RWPE1 (cell line): ENCODE data around the gene MAP3K4.
A peak's percentile ranks its signal among the peaks of the same experiment; 100 is the strongest.
"Not testable (repeated sequence)": the region's sequence is repeated elsewhere in the genome, so short reads cannot be mapped to it uniquely, and the experiment has no call there.

Experiments used
- CTCF ChIA-PET: fragments of 350-600 bp; sonication (Branson Sonifier 250); formaldehyde crosslinking; extraction: SDS; loops from one replicate; lab custom pipeline; 2021; lab: Yijun Ruan, JAX
- POLR2A ChIA-PET: fragments of 400-600 bp; formaldehyde crosslinking; extraction: SDS; loops from one replicate; lab custom pipeline; 2020; ENCODE audit warnings: antibody characterized with exemption; ENCODE audit not compliant: low non-redundant PET; lab: Yijun Ruan, JAX
- DNase-seq: peaks from one replicate; pipeline ENCODE4 v3.0.0; 2012; ENCODE audit warnings: low spot score
- H3K27ac ChIP-seq: fragments of 450-650 bp; 2 replicates; pipeline ENCODE4 v1.5.1; 2017
- CTCF ChIP-seq: fragments of 450-650 bp; conservative IDR thresholded peaks from 2 replicates; pipeline ENCODE4 v1.5.1; 2017; ENCODE audit warnings: low read depth, mild to moderate bottlenecking

Gene MAP3K4

GRCh38 chr6:160967833-160968232 lies 23.7 kb upstream of the MAP3K4 start:
- ChIA-PET POLR2A (no interaction called here), CTCF (no interaction called here)
- no peak overlapping the region for H3K27ac ChIP-seq
- no peak for TF ChIP-seq CTCF
- no peak for DNase-seq

DNA sequence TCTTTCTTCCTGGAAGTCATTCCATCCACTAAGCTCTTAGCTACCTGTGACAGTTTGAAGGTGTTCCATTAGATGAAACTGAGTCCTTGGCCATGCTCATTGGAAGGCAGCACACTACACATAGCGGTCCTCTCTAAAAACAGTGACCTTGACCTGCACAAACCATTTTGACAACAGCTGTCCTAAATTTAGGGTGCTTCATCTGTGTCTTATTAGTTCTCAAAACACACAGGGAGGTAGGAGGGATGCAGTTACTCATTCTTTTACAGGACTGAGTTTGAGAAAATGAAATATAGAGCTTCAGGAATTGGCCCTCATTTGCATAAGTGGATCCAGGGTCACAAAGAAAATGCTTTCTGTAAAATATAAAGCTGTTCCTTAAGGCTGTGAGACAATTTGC lies 20.4 kb upstream of the MAP3K4 start:
- TF ChIP-seq CTCF: no peak
- CTCF ChIA-PET: no interaction called here
- POLR2A ChIA-PET: no interaction called here
- no peak for DNase-seq
- no peak overlapping the region for H3K27ac ChIP-seq

GRCh38 chr6:160972111-160972510 lies 19.5 kb upstream of the MAP3K4 start:
- POLR2A ChIA-PET: no interaction called here

GRCh38 chr6:160972594-160972993 lies 19.0 kb upstream of the MAP3K4 start:
- CTCF ChIA-PET, POLR2A ChIA-PET, DNase-seq: not testable (repeated sequence)
- peak overlapping the region; percentile 82 for H3K27ac ChIP-seq

More at GRCh38 chr6:160972111-160972510, 19.5 kb upstream of the MAP3K4 start:
- peak overlapping the region; percentile 82 for H3K27ac ChIP-seq
- CTCF ChIA-PET: no interaction called here
- DNase-seq: peak; percentile 83
- TF ChIP-seq CTCF: no peak

DNA sequence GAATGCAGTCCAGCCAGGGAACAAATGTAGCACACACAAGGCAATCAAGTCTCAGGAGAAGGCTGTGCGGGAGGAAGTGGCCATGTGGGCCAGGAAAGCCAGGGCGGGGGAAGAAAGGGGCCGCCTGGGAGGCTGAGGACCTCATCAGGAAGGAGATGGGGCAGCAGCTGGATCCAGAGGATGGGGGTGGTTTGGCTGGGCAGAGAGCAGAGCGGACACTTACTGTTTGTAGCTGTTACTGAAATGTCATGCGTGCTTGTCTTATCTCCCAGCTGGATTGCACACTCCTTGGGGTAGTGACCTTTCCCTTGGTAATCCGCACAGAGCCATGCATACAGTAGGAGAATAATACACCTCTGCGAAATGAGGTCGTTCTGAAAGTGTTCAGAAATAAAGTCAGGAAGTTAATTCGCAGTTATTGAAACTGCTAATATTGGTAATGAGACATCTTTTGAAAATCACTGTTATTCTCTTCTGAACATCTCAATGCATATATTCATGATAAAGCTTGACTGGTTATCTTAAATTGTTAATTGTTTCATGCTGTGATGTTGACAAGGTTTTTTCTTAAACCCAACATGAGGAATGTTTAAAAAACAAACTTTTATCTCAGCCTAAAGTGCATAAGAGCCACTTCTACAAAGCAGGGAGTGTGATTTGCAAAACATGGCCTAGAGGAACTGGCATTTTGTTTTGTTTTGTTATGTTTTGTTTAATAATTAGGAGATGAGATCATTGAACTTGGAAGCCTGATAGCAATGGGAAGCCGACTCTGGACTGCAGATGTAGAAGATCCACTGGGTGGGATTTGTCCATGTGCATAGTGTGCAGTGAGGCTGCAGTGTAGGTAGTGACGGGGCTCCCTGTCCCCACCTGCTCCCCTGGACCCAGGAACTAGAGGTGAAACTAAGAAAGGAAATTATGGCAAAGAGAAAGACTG lies 18.0 kb upstream of the MAP3K4 start:
- H3K27ac ChIP-seq: peak overlapping the region; percentile 82
- ChIA-PET POLR2A (no interaction called here), CTCF (interaction anchor here (0.6 to 1.4 kb wide), 2 partner anchors 43 to 169 kb away, joined by 4 read pairs; no protein-coding TSS in a partner anchor)
- no peak for TF ChIP-seq CTCF
- no peak for DNase-seq

GRCh38 chr6:160974304-160974771 lies 17.2 kb upstream of the MAP3K4 start:
- H3K27ac ChIP-seq: peak overlapping the region; percentile 82
- CTCF ChIA-PET: interaction anchor here (0.6 to 1.4 kb wide), 4 partner anchors 44 to 444 kb away, joined by 3 to 5 read pairs (median 4); no protein-coding TSS in a partner anchor
- POLR2A ChIA-PET: no interaction called here
- peak; percentile 86 for DNase-seq
- no peak for TF ChIP-seq CTCF

DNA sequence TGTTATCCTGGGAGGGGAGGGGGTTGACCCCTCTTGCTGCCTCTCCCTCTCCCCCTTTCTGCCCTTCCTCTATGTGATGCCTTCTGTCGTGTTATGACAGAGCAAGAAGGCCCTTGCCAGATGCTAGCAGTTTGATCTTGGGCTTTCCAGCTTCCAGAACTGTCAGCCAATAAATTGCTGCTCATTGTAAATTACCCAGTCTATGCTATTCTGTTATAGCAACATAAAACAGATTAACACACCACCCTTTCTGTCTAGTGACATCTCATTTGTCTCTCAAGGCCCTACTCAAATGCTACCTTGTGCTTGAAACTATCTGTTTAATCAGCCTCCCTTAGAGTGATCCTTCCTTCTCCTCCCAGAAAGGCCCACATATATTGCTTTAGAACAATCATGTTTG lies 16.4 kb upstream of the MAP3K4 start:
- ChIA-PET POLR2A (no interaction called here), CTCF (interaction anchor here (0.6 to 1.2 kb wide), 2 partner anchors 123 to 1021 kb away, joined by 3 to 7 read pairs; no protein-coding TSS in a partner anchor)
- H3K27ac ChIP-seq: peak overlapping the region; percentile 82
- TF ChIP-seq CTCF: no peak
- DNase-seq: no peak

DNA sequence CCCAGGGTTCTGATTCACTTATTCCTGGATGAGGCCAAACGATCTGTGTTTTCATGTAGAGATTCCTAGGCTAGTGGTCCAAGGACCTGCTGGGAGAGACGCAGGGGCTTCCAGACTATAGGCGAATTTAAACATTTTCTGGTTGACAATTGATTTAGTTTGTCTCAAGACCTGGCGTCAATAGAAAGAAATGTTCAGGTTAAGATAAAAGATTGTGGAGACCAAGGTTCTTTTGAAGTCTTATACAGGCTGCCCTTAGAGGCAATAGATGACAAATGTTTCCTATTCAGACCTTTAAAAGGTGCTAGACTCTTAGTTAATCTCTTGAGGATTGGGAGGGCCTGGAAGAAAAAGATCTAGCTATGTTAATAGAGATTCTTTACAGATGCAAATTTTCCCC lies 15.6 kb upstream of the MAP3K4 start:
- POLR2A ChIA-PET, DNase-seq, H3K27ac ChIP-seq: not testable (repeated sequence)
- CTCF ChIA-PET: interaction anchor here (0.6 to 0.8 kb wide), 2 partner anchors 62 to 1022 kb away, joined by 3 to 7 read pairs; no protein-coding TSS in a partner anchor
